AG20443 (cell line): ENCODE data around the gene SUSD2.
"Not testable (repeated sequence)": the region's sequence is repeated elsewhere in the genome, so short reads cannot be mapped to it uniquely, and the experiment has no call there.

ENCODE experiments used
- DNase-seq: peaks from one replicate; pipeline ENCODE4 v3.0.0; 2012; ENCODE audit warnings: low spot score, mixed read lengths

SUSD2 gene

GRCh38 chr22:24189249-24190158, 8.2 kb downstream of the SUSD2 start:
- peak; percentile 95 for DNase-seq

GRCh38 chr22:24190159-24190540, 8.9 kb downstream of the SUSD2 start:
- DNase-seq, result no peak

- DNase-seq, result no peak
Observed at GRCh38 chr22:24190596-24191208, 9.4 kb downstream of the SUSD2 start.

- no peak for DNase-seq
Observed at GRCh38 chr22:24191381-24191841, 10.1 kb downstream of the SUSD2 start.

- DNase-seq, result no peak
Observed at GRCh38 chr22:24191893-24192292, 10.6 kb downstream of the SUSD2 start.

GRCh38 chr22:24198682-24199052, 17.4 kb downstream of the SUSD2 start:
- no peak for DNase-seq

GRCh38 chr22:24200619-24201212, 19.4 kb downstream of the SUSD2 start:
- DNase-seq, result no peak

- no peak for DNase-seq
Observed at GRCh38 chr22:24201681-24202614, 20.7 kb downstream of the SUSD2 start.

GRCh38 chr22:24203856-24204255, 22.6 kb downstream of the SUSD2 start:
- DNase-seq, result not testable (repeated sequence)

GRCh38 chr22:24205438-24206195, 24.3 kb downstream of the SUSD2 start:
- no peak for DNase-seq

- DNase-seq, result not testable (repeated sequence)
Observed at GRCh38 chr22:24206460-24207263, 25.4 kb downstream of the SUSD2 start.

- DNase-seq, result no peak
Observed at GRCh38 chr22:24207264-24208011, 26.2 kb downstream of the SUSD2 start.

- peak; percentile 88 for DNase-seq
Observed at GRCh38 chr22:24208012-24208749, 26.9 kb downstream of the SUSD2 start.

GRCh38 chr22:24209016-24209415, 27.7 kb downstream of the SUSD2 start:
- no peak for DNase-seq

GRCh38 chr22:24209687-24210086, 28.4 kb downstream of the SUSD2 start:
- no peak for DNase-seq

- not testable (repeated sequence) for DNase-seq
Observed at GRCh38 chr22:24210409-24210808, 29.1 kb downstream of the SUSD2 start.

- DNase-seq, result not testable (repeated sequence)
Observed at GRCh38 chr22:24211716-24212115, 30.4 kb downstream of the SUSD2 start.

- not testable (repeated sequence) for DNase-seq
Observed at GRCh38 chr22:24213111-24213510, 31.8 kb downstream of the SUSD2 start.
